ENCODE data around the gene HARBI1. TPM values are rescaled to one million over a fixed set of nuclear protein-coding genes. Genes with fewer than 3 reads are reported as not detected.

Gene HARBI1
- total and polyA plus RNA-seq, 3 experiments from 2014 or later: 4.6 to 12.9 (median 5.3) TPM

GRCh38 chr11:46612326-46612725 is 4.7 kb downstream of the HARBI1 start:
- Histone ChIP-seq H3K9me3 (ENCODE audit: low read length) (no peaks in the 10 kb centered on the region), H3K4me3 (ENCODE audit: low read length) (no peak overlapping the region), H3K4me1 (ENCODE audit: insufficient read depth, low read length) (peaks cover 11% of the 10 kb centered on the region), H3K27me3 (ENCODE audit: insufficient read depth, low read length, poor library complexity, severe bottlenecking) (no peaks in the 10 kb centered on the region), H3K36me3 (ENCODE audit: insufficient read depth, low read length) (no peaks in the 10 kb centered on the region), H3K27ac (ENCODE audit: low read depth, low read length) (no peak overlapping the region)
- Mint-ChIP-seq H3K27me3 (peaks cover 0 to 4% of the 10 kb centered on the region in 2 donors), H3K4me1 (peaks cover 15 to 34% (median 25%) of the 10 kb centered on the region in 3 donors), H3K36me3 (peaks cover 0 to 10% (median 3%) of the 10 kb centered on the region in 3 donors), H3K9me3 (no peaks in the 10 kb centered on the region), H3K27ac (no peak overlapping the region), H3K4me3 (peak overlapping the region in 1 of 7 donors; percentile 24)
- POLR2A ChIA-PET: no interaction called here
- CTCF ChIA-PET: interaction anchor here (0.9 to 2.0 kb wide), 2 partner anchors 12 to 18 kb away, joined by 3 to 13 read pairs; partner anchors contain the start of gene AMBRA1
- DNase-seq: no peak

GRCh38 chr11:46611526-46612304 is 5.3 kb downstream of the HARBI1 start:
- Histone ChIP-seq H3K4me3 (ENCODE audit: low read length) (no peak overlapping the region), H3K27me3 (ENCODE audit: insufficient read depth, low read length, poor library complexity, severe bottlenecking) (no peaks in the 10 kb centered on the region), H3K27ac (ENCODE audit: low read depth, low read length) (no peak overlapping the region), H3K36me3 (ENCODE audit: insufficient read depth, low read length) (no peaks in the 10 kb centered on the region), H3K9me3 (ENCODE audit: low read length) (no peaks in the 10 kb centered on the region), H3K4me1 (ENCODE audit: insufficient read depth, low read length) (peaks cover 11% of the 10 kb centered on the region)
- peak overlapping the region in 1 of 7 donors; percentile 24 for H3K4me3 Mint-ChIP-seq
- H3K4me1 Mint-ChIP-seq: peaks cover 14 to 29% (median 23%) of the 10 kb centered on the region in 3 donors
- no peak for DNase-seq
- POLR2A ChIA-PET: interaction anchor here (0.6 to 0.7 kb wide), 2 partner anchors 109 to 789 kb away, joined by 3 to 6 read pairs; no protein-coding TSS in a partner anchor
- H3K27ac Mint-ChIP-seq: peak overlapping the region in 2 of 8 donors; percentile 54 to 62
- H3K27me3 Mint-ChIP-seq: peaks cover 0 to 3% of the 10 kb centered on the region in 2 donors
- CTCF ChIA-PET: interaction anchor here (0.9 to 2.0 kb wide), 2 partner anchors 12 to 18 kb away, joined by 3 to 13 read pairs; partner anchors contain the start of gene AMBRA1
- peaks cover 0 to 4% (median 3%) of the 10 kb centered on the region in 3 donors for H3K36me3 Mint-ChIP-seq
- no peaks in the 10 kb centered on the region for H3K9me3 Mint-ChIP-seq

GRCh38 chr11:46609386-46609785 is 7.6 kb downstream of the HARBI1 start:
- H3K27ac ChIP-seq (ENCODE audit: low read depth, low read length): no peak overlapping the region
- peaks cover 6% of the 10 kb centered on the region for H3K4me1 ChIP-seq (ENCODE audit: insufficient read depth, low read length)
- no peaks in the 10 kb centered on the region for H3K27me3 ChIP-seq (ENCODE audit: insufficient read depth, low read length, poor library complexity, severe bottlenecking)
- H3K4me1 Mint-ChIP-seq: peaks cover 5 to 13% (median 12%) of the 10 kb centered on the region in 3 donors
- peaks cover 0 to 3% (median 1%) of the 10 kb centered on the region in 3 donors for H3K36me3 Mint-ChIP-seq
- H3K9me3 Mint-ChIP-seq: no peaks in the 10 kb centered on the region
- no peak for DNase-seq
- CTCF ChIA-PET: interaction anchor here (1.3 kb wide), 1 partner anchor 8 kb away, joined by 4 read pairs; the partner anchor contains the start of gene ATG13
- H3K27me3 Mint-ChIP-seq: no peaks in the 10 kb centered on the region
- no peak overlapping the region for H3K4me3 ChIP-seq (ENCODE audit: low read length)
- H3K36me3 ChIP-seq (ENCODE audit: insufficient read depth, low read length): no peaks in the 10 kb centered on the region
- POLR2A ChIA-PET: no interaction called here
- H3K27ac Mint-ChIP-seq: no peak overlapping the region
- no peak overlapping the region for H3K4me3 Mint-ChIP-seq
- H3K9me3 ChIP-seq (ENCODE audit: low read length): no peaks in the 10 kb centered on the region

GRCh38 chr11:46607516-46607915 is 9.5 kb downstream of the HARBI1 start:
- no peak for DNase-seq
- no peak overlapping the region for H3K27ac ChIP-seq (ENCODE audit: low read depth, low read length)
- H3K4me3 ChIP-seq (ENCODE audit: low read length): no peak overlapping the region
- H3K4me1 ChIP-seq (ENCODE audit: insufficient read depth, low read length): no peaks in the 10 kb centered on the region
- H3K27me3 Mint-ChIP-seq: no peaks in the 10 kb centered on the region
- H3K9me3 ChIP-seq (ENCODE audit: low read length): no peaks in the 10 kb centered on the region
- no peak overlapping the region for H3K4me3 Mint-ChIP-seq
- H3K9me3 Mint-ChIP-seq: no peaks in the 10 kb centered on the region
- ChIA-PET POLR2A (interaction anchor here (0.6 kb wide), 1 partner anchor 1007 kb away, joined by 5 read pairs; no protein-coding TSS in a partner anchor), CTCF (no interaction called here)
- peak overlapping the region in 1 of 8 donors; percentile 33 for H3K27ac Mint-ChIP-seq
- peaks cover 0 to 12% (median 3%) of the 10 kb centered on the region in 3 donors for H3K36me3 Mint-ChIP-seq
- no peaks in the 10 kb centered on the region for H3K27me3 ChIP-seq (ENCODE audit: insufficient read depth, low read length, poor library complexity, severe bottlenecking)
- H3K4me1 Mint-ChIP-seq: peaks cover 5 to 12% (median 11%) of the 10 kb centered on the region in 3 donors
- no peaks in the 10 kb centered on the region for H3K36me3 ChIP-seq (ENCODE audit: insufficient read depth, low read length)

- peaks cover 3 to 5% (median 5%) of the 10 kb centered on the region in 3 donors for H3K4me1 Mint-ChIP-seq
- POLR2A ChIA-PET: no interaction called here
These were observed 12.2 kb downstream of the HARBI1 start for GRCh38 chr11:46604796-46605195.

GRCh38 chr11:46603704-46604308 is 13.2 kb downstream of the HARBI1 start:
- H3K4me3 Mint-ChIP-seq: no peak overlapping the region
- peaks cover 3 to 5% (median 5%) of the 10 kb centered on the region in 3 donors for H3K4me1 Mint-ChIP-seq
- Histone ChIP-seq H3K27ac (ENCODE audit: low read depth, low read length) (no peak overlapping the region), H3K27me3 (ENCODE audit: insufficient read depth, low read length, poor library complexity, severe bottlenecking) (no peaks in the 10 kb centered on the region), H3K4me3 (ENCODE audit: low read length) (no peak overlapping the region), H3K36me3 (ENCODE audit: insufficient read depth, low read length) (no peaks in the 10 kb centered on the region), H3K9me3 (ENCODE audit: low read length) (no peaks in the 10 kb centered on the region), H3K4me1 (ENCODE audit: insufficient read depth, low read length) (no peaks in the 10 kb centered on the region)
- POLR2A ChIA-PET: no interaction called here
- DNase-seq: no peak
- H3K27me3 Mint-ChIP-seq: no peaks in the 10 kb centered on the region
- H3K27ac Mint-ChIP-seq: no peak overlapping the region
- CTCF ChIA-PET: no interaction called here
- peaks cover 0 to 14% (median 3%) of the 10 kb centered on the region in 3 donors for H3K36me3 Mint-ChIP-seq
- H3K9me3 Mint-ChIP-seq: no peaks in the 10 kb centered on the region

More at GRCh38 chr11:46604796-46605195, 12.2 kb downstream of the HARBI1 start:
- CTCF ChIA-PET: no interaction called here
- H3K27ac ChIP-seq (ENCODE audit: low read depth, low read length): no peak overlapping the region
- Mint-ChIP-seq H3K9me3 (no peaks in the 10 kb centered on the region), H3K4me3 (no peak overlapping the region), H3K36me3 (peaks cover 0 to 14% (median 3%) of the 10 kb centered on the region in 3 donors), H3K27ac (no peak overlapping the region), H3K27me3 (no peaks in the 10 kb centered on the region)
- no peaks in the 10 kb centered on the region for H3K27me3 ChIP-seq (ENCODE audit: insufficient read depth, low read length, poor library complexity, severe bottlenecking)
- H3K9me3 ChIP-seq (ENCODE audit: low read length): no peaks in the 10 kb centered on the region
- no peaks in the 10 kb centered on the region for H3K36me3 ChIP-seq (ENCODE audit: insufficient read depth, low read length)
- H3K4me1 ChIP-seq (ENCODE audit: insufficient read depth, low read length): no peaks in the 10 kb centered on the region
- no peak for DNase-seq
- no peak overlapping the region for H3K4me3 ChIP-seq (ENCODE audit: low read length)

- H3K27ac Mint-ChIP-seq: peak overlapping the region in 1 of 8 donors; percentile 21
- ChIA-PET POLR2A (no interaction called here), CTCF (no interaction called here)
- no peaks in the 10 kb centered on the region for H3K27me3 Mint-ChIP-seq
- H3K4me3 ChIP-seq (ENCODE audit: low read length): no peak overlapping the region
- no peak overlapping the region for H3K27ac ChIP-seq (ENCODE audit: low read depth, low read length)
- H3K9me3 ChIP-seq (ENCODE audit: low read length): no peaks in the 10 kb centered on the region
- no peaks in the 10 kb centered on the region for H3K9me3 Mint-ChIP-seq
- DNase-seq: no peak
- H3K36me3 ChIP-seq (ENCODE audit: insufficient read depth, low read length): no peaks in the 10 kb centered on the region
- H3K4me1 ChIP-seq (ENCODE audit: insufficient read depth, low read length): no peaks in the 10 kb centered on the region
- H3K36me3 Mint-ChIP-seq: peaks cover 0 to 14% (median 0%) of the 10 kb centered on the region in 3 donors
- no peaks in the 10 kb centered on the region for H3K27me3 ChIP-seq (ENCODE audit: insufficient read depth, low read length, poor library complexity, severe bottlenecking)
- H3K4me1 Mint-ChIP-seq: no peaks in the 10 kb centered on the region
- H3K4me3 Mint-ChIP-seq: no peak overlapping the region
These were observed 15.9 kb downstream of the HARBI1 start for GRCh38 chr11:46601129-46601528.
